Kidney epithelial cell (primary cell): ENCODE measurements around the gene MKLN1. TPM values are rescaled to one million over a fixed set of nuclear protein-coding genes. Genes with fewer than 3 reads are reported as not detected.

Experiments
- DNase-seq: peaks from one replicate; pipeline ENCODE4 v3.0.0-alpha.2; 2010; ENCODE audit warnings: low read depth
- H3K27me3 ChIP-seq: 2 replicates; pipeline ENCODE4 v1.6.0; 2011; ENCODE audit warnings: low read length; ENCODE audit not compliant: control insufficient read depth, insufficient read depth
- H3K36me3 ChIP-seq: 2 replicates; pipeline ENCODE4 v1.5.1; 2011; ENCODE audit warnings: low read length; ENCODE audit not compliant: control insufficient read depth, insufficient read depth
- H3K4me3 ChIP-seq: 2 replicates; pipeline ENCODE4 v1.5.1; 2011; ENCODE audit warnings: low read depth, mild to moderate bottlenecking, control low read depth, low read length
- CTCF ChIP-seq: IDR thresholded peaks from 2 replicates; pipeline ENCODE4 v1.5.1; 2011; ENCODE audit warnings: mild to moderate bottlenecking, moderate library complexity, low read length, control low read depth, inconsistent platforms; ENCODE audit not compliant: insufficient read depth, poor library complexity, severe bottlenecking
- total RNA-seq: library from RNA; depleted of rRNA; stranded (reverse); fragments of >200 nt; gene quantifications from 2 replicates; pipeline ENCODE4 v1.2.3, GENCODE V29; 2015

The MKLN1 gene
- total RNA-seq, 1 donor from 2014 or later = 18.8 TPM

GRCh38 chr7:131482800-131483199 is 155.1 kb downstream of the MKLN1 start:
- Histone ChIP-seq H3K27me3 (no peaks in the 10 kb centered on the region), H3K36me3 (no peaks in the 10 kb centered on the region), H3K4me3 (no peak overlapping the region)
- no peak for DNase-seq
- TF ChIP-seq CTCF = no peak

- no peak for DNase-seq
- no peak for TF ChIP-seq CTCF
- no peaks in the 10 kb centered on the region for H3K27me3 ChIP-seq
- no peak overlapping the region for H3K4me3 ChIP-seq
- no peaks in the 10 kb centered on the region for H3K36me3 ChIP-seq
Measured at GRCh38 chr7:131483586-131483985, 155.9 kb downstream of the MKLN1 start.

GRCh38 chr7:131486346-131486745 is 158.7 kb downstream of the MKLN1 start:
- H3K36me3 ChIP-seq = no peaks in the 10 kb centered on the region
- H3K4me3 ChIP-seq = no peak overlapping the region
- DNase-seq = no peak
- TF ChIP-seq CTCF = no peak
- H3K27me3 ChIP-seq = no peaks in the 10 kb centered on the region

GRCh38 chr7:131487217-131487616 is 159.5 kb downstream of the MKLN1 start:
- no peak for DNase-seq
- Histone ChIP-seq H3K4me3 (no peak overlapping the region), H3K27me3 (no peaks in the 10 kb centered on the region), H3K36me3 (no peaks in the 10 kb centered on the region)
- no peak for TF ChIP-seq CTCF

- DNase-seq = no peak
- no peaks in the 10 kb centered on the region for H3K27me3 ChIP-seq
- H3K4me3 ChIP-seq = no peak overlapping the region
- TF ChIP-seq CTCF = peak; percentile 14
- H3K36me3 ChIP-seq = no peaks in the 10 kb centered on the region
Measured at GRCh38 chr7:131488361-131488760, 160.7 kb downstream of the MKLN1 start.

GRCh38 chr7:131489196-131489595 is 161.5 kb downstream of the MKLN1 start:
- no peak for DNase-seq
- Histone ChIP-seq H3K27me3 (no peaks in the 10 kb centered on the region), H3K36me3 (no peaks in the 10 kb centered on the region), H3K4me3 (no peak overlapping the region)
- no peak for TF ChIP-seq CTCF
